ENCODE data around the gene CD38.

Gene CD38

DNA sequence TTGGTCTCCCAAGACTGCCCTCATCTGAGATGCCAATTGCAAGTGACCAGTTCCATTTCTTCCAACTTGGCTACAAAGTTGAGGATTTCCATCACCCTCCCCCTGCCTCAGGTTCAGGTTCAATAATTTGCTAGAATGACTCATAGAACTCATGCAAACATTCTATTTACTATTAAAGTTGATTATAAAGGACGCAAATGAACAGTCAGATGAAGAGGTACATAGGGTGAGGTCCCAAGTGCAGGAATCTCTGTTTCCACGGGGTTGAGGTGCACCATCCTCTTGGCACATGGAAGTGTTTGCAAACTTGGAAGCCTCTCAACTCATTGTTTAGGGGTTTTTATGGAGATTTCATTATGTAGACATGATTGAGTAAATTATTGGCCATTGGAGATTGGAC lies 119.4 kb downstream of the CD38 start:
- WGBS, 2 donors (ENCODE audit: extremely low coverage in 2 of 2, insufficient read length in 2 of 2, insufficient replicate concordance in 1 of 2): no CpG with 5 or more reads among the region's 2 CpGs
- no peaks in the 10 kb centered on the region for H3K36me3 ChIP-seq (replicated peaks in 1 of 2; ENCODE audit: control insufficient read depth in 2 of 2, insufficient read depth in 2 of 2, low read length in 2 of 2)
- DNase-seq (ENCODE audit: low spot score): no peak

DNA sequence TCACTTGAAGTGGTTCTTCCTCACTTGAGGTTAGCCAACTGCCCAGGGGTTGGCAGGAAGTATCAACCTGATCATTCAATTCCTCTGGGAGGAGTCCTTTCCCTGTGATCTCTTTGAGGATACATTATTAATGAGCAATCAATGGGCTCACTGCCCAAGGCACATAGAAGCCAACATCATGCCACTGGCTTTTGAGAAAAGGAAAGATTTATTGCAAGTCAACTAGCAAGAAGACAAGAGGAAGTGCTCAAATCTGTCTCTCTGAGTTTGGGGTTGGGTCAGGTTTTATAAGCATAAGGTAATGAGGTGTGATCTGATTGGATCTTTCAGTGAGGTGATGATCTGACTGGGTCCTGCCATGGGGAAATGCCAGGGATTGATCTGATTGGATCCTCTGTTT lies 120.8 kb downstream of the CD38 start:
- H2BK120ac ChIP-seq (ENCODE audit: low read depth, low read length): no peak overlapping the region
- H2BK5ac ChIP-seq (ENCODE audit: low read length): no peak overlapping the region
- no peak overlapping the region for H4K8ac ChIP-seq (ENCODE audit: low read depth, low read length)
- H3K79me1 ChIP-seq (ENCODE audit: low read depth, low read length): no peaks in the 10 kb centered on the region
- H3K14ac ChIP-seq (ENCODE audit: low read length): no peak overlapping the region
- H3K18ac ChIP-seq (ENCODE audit: low read length): no peak overlapping the region
- H3K36me3 ChIP-seq (replicated peaks in 1 of 2; ENCODE audit: control insufficient read depth in 2 of 2, insufficient read depth in 2 of 2, low read length in 2 of 2): no peaks in the 10 kb centered on the region
- H3K4me2 ChIP-seq (ENCODE audit: insufficient read depth, low read length, poor library complexity, severe bottlenecking): no peak overlapping the region
- H3K27me3 ChIP-seq (ENCODE audit: control insufficient read depth in 3 of 3, insufficient read depth in 3 of 3, low read depth in 1 of 3, low read length in 3 of 3): no peaks in the 10 kb centered on the region
- no peak overlapping the region for H2AFZ ChIP-seq (ENCODE audit: low read length)
- H2BK12ac ChIP-seq (ENCODE audit: low read length): no peak overlapping the region
- H2BK15ac ChIP-seq (ENCODE audit: low read length): no peak overlapping the region
- H3K4me3 ChIP-seq (ENCODE audit: low read length in 2 of 2): no peak overlapping the region
- H3K23ac ChIP-seq (ENCODE audit: low read depth, low read length, poor library complexity): no peak overlapping the region
- H4K91ac ChIP-seq (ENCODE audit: low read depth, low read length, poor library complexity): no peak overlapping the region
- H3K9ac ChIP-seq (ENCODE audit: low read depth, low read length, poor library complexity): no peak overlapping the region
- H3K4ac ChIP-seq (ENCODE audit: low read length): no peak overlapping the region
- H3K9me3 ChIP-seq (replicated peaks in 1 of 2; ENCODE audit: control insufficient read depth in 2 of 2, insufficient read depth in 1 of 2, low read depth in 1 of 2, low read length in 2 of 2): no peaks in the 10 kb centered on the region
- DNase-seq (ENCODE audit: low spot score): no peak
- H2AK5ac ChIP-seq (ENCODE audit: low read depth, low read length): no peak overlapping the region
- no peaks in the 10 kb centered on the region for H3K4me1 ChIP-seq (ENCODE audit: control insufficient read depth in 2 of 2, insufficient read depth in 1 of 2, low read depth in 1 of 2, low read length in 2 of 2)
- no peak overlapping the region for H3K27ac ChIP-seq (replicated peaks; ENCODE audit: low read length)

More for the DNA sequence above, 119.4 kb downstream of the CD38 start:
- no peaks in the 10 kb centered on the region for H3K9me3 ChIP-seq (replicated peaks in 1 of 2; ENCODE audit: control insufficient read depth in 2 of 2, insufficient read depth in 1 of 2, low read depth in 1 of 2, low read length in 2 of 2)
- no peak overlapping the region for H3K4me2 ChIP-seq (ENCODE audit: insufficient read depth, low read length, poor library complexity, severe bottlenecking)
- no peak overlapping the region for H2BK12ac ChIP-seq (ENCODE audit: low read length)
- H3K4me3 ChIP-seq (ENCODE audit: low read length in 2 of 2): no peak overlapping the region
- no peak overlapping the region for H3K14ac ChIP-seq (ENCODE audit: low read length)
- no peak overlapping the region for H3K23ac ChIP-seq (ENCODE audit: low read depth, low read length, poor library complexity)
- H2BK15ac ChIP-seq (ENCODE audit: low read length): no peak overlapping the region
- no peak overlapping the region for H4K8ac ChIP-seq (ENCODE audit: low read depth, low read length)
- no peak overlapping the region for H3K4ac ChIP-seq (ENCODE audit: low read length)
- H3K79me1 ChIP-seq (ENCODE audit: low read depth, low read length): no peaks in the 10 kb centered on the region
- no peaks in the 10 kb centered on the region for H3K27me3 ChIP-seq (ENCODE audit: control insufficient read depth in 3 of 3, insufficient read depth in 3 of 3, low read depth in 1 of 3, low read length in 3 of 3)
- no peak overlapping the region for H3K9ac ChIP-seq (ENCODE audit: low read depth, low read length, poor library complexity)
- no peak overlapping the region for H2BK120ac ChIP-seq (ENCODE audit: low read depth, low read length)
- H4K91ac ChIP-seq (ENCODE audit: low read depth, low read length, poor library complexity): no peak overlapping the region
- H3K27ac ChIP-seq (replicated peaks; ENCODE audit: low read length): no peak overlapping the region
- H2AK5ac ChIP-seq (ENCODE audit: low read depth, low read length): no peak overlapping the region
- H3K18ac ChIP-seq (ENCODE audit: low read length): no peak overlapping the region
- no peak overlapping the region for H2AFZ ChIP-seq (ENCODE audit: low read length)
- no peaks in the 10 kb centered on the region for H3K4me1 ChIP-seq (ENCODE audit: control insufficient read depth in 2 of 2, insufficient read depth in 1 of 2, low read depth in 1 of 2, low read length in 2 of 2)
- no peak overlapping the region for H2BK5ac ChIP-seq (ENCODE audit: low read length)

DNA sequence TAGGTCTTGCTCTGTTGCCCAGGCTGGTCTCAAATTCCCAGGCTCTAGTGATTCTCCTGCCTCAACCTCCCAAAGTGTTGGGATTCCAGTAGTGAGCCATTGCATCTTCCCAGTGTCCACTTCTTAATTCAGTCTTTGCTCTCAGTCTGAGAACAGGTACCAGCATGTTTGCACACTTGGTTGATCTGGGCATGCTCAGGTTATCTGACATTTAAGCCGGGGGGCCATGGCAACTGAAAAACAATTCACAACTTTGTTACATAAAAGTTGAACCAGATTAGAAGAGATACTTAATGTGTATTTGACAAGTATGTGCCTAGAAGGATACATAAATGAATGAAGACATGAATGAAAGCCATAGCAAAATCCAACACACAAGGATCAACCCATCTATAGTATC lies 121.4 kb downstream of the CD38 start:
- no peak overlapping the region for H2AFZ ChIP-seq (ENCODE audit: low read length)
- H3K9ac ChIP-seq (ENCODE audit: low read depth, low read length, poor library complexity): no peak overlapping the region
- H3K23ac ChIP-seq (ENCODE audit: low read depth, low read length, poor library complexity): no peak overlapping the region
- H3K4ac ChIP-seq (ENCODE audit: low read length): no peak overlapping the region
- H3K27ac ChIP-seq (replicated peaks; ENCODE audit: low read length): no peak overlapping the region
- H2BK12ac ChIP-seq (ENCODE audit: low read length): no peak overlapping the region
- no peak overlapping the region for H3K14ac ChIP-seq (ENCODE audit: low read length)
- H2BK5ac ChIP-seq (ENCODE audit: low read length): no peak overlapping the region
- no CpG with 5 or more reads among the region's 1 CpG for WGBS, 2 donors (ENCODE audit: extremely low coverage in 2 of 2, insufficient read length in 2 of 2, insufficient replicate concordance in 1 of 2)
- no peak overlapping the region for H2BK15ac ChIP-seq (ENCODE audit: low read length)
- H3K36me3 ChIP-seq (replicated peaks in 1 of 2; ENCODE audit: control insufficient read depth in 2 of 2, insufficient read depth in 2 of 2, low read length in 2 of 2): no peaks in the 10 kb centered on the region
- H4K8ac ChIP-seq (ENCODE audit: low read depth, low read length): no peak overlapping the region
- H3K4me1 ChIP-seq (ENCODE audit: control insufficient read depth in 2 of 2, insufficient read depth in 1 of 2, low read depth in 1 of 2, low read length in 2 of 2): no peaks in the 10 kb centered on the region
- H3K79me1 ChIP-seq (ENCODE audit: low read depth, low read length): no peaks in the 10 kb centered on the region
- no peak overlapping the region for H2AK5ac ChIP-seq (ENCODE audit: low read depth, low read length)
- no peaks in the 10 kb centered on the region for H3K27me3 ChIP-seq (ENCODE audit: control insufficient read depth in 3 of 3, insufficient read depth in 3 of 3, low read depth in 1 of 3, low read length in 3 of 3)
- H4K91ac ChIP-seq (ENCODE audit: low read depth, low read length, poor library complexity): no peak overlapping the region
- peaks cover 0 to 1% of the 10 kb centered on the region in 2 donors for H3K9me3 ChIP-seq (replicated peaks in 1 of 2; ENCODE audit: control insufficient read depth in 2 of 2, insufficient read depth in 1 of 2, low read depth in 1 of 2, low read length in 2 of 2)
- H3K18ac ChIP-seq (ENCODE audit: low read length): no peak overlapping the region
- H2BK120ac ChIP-seq (ENCODE audit: low read depth, low read length): no peak overlapping the region
- no peak overlapping the region for H3K4me3 ChIP-seq (ENCODE audit: low read length in 2 of 2)
- no peak for DNase-seq (ENCODE audit: low spot score)
- no peak overlapping the region for H3K4me2 ChIP-seq (ENCODE audit: insufficient read depth, low read length, poor library complexity, severe bottlenecking)

DNA sequence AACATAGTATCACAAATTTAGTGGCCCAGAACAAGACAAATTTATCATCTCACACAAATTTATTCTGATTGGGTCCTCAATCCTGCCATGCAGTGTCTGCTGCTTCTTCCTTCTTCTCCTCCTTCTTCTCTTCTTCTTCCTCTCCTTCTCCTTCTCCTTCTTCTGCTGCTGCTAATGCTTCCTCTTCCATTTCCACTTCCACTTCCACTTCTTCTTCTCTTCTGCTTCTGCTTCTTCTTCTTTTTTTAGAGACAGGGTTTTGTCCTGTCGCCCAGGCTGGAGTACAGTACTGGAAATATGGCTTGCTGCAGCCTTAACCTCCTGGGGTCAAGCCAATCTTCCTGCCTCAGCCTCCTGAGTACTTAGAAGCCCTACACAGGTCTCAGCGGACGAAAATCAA lies 122.9 kb downstream of the CD38 start:
- Histone ChIP-seq H3K23ac (ENCODE audit: low read depth, low read length, poor library complexity) (no peak overlapping the region), H2AK5ac (ENCODE audit: low read depth, low read length) (no peak overlapping the region), H3K4me3 (ENCODE audit: low read length in 2 of 2) (no peak overlapping the region), H3K4me2 (ENCODE audit: insufficient read depth, low read length, poor library complexity, severe bottlenecking) (no peak overlapping the region), H4K8ac (ENCODE audit: low read depth, low read length) (no peak overlapping the region), H3K4ac (ENCODE audit: low read length) (no peak overlapping the region), H3K36me3 (replicated peaks in 1 of 2; ENCODE audit: control insufficient read depth in 2 of 2, insufficient read depth in 2 of 2, low read length in 2 of 2) (no peaks in the 10 kb centered on the region), H3K79me1 (ENCODE audit: low read depth, low read length) (no peaks in the 10 kb centered on the region), H3K14ac (ENCODE audit: low read length) (no peak overlapping the region), H2AFZ (ENCODE audit: low read length) (no peak overlapping the region), H2BK15ac (ENCODE audit: low read length) (no peak overlapping the region), H3K18ac (ENCODE audit: low read length) (no peak overlapping the region), H3K9ac (ENCODE audit: low read depth, low read length, poor library complexity) (no peak overlapping the region), H3K27me3 (ENCODE audit: control insufficient read depth in 3 of 3, insufficient read depth in 3 of 3, low read depth in 1 of 3, low read length in 3 of 3) (peaks cover 0 to 8% (median 0%) of the 10 kb centered on the region in 3 experiments), H3K27ac (replicated peaks; ENCODE audit: low read length) (no peak overlapping the region), H3K9me3 (replicated peaks in 1 of 2; ENCODE audit: control insufficient read depth in 2 of 2, insufficient read depth in 1 of 2, low read depth in 1 of 2, low read length in 2 of 2) (peaks cover 0 to 4% of the 10 kb centered on the region in 2 donors), H2BK120ac (ENCODE audit: low read depth, low read length) (no peak overlapping the region), H3K4me1 (ENCODE audit: control insufficient read depth in 2 of 2, insufficient read depth in 1 of 2, low read depth in 1 of 2, low read length in 2 of 2) (no peaks in the 10 kb centered on the region), H2BK5ac (ENCODE audit: low read length) (no peak overlapping the region), H2BK12ac (ENCODE audit: low read length) (no peak overlapping the region), H4K91ac (ENCODE audit: low read depth, low read length, poor library complexity) (no peak overlapping the region)
- no CpG with 5 or more reads among the region's 3 CpGs for WGBS, 2 donors (ENCODE audit: extremely low coverage in 2 of 2, insufficient read length in 2 of 2, insufficient replicate concordance in 1 of 2)
- no peak for DNase-seq (ENCODE audit: low spot score)
